GM21423 (cell line): ENCODE data around the gene VDAC1.
"Not testable (repeated sequence)": the region's sequence is repeated elsewhere in the genome, so short reads cannot be mapped to it uniquely, and the experiment has no call there.

Source experiments
- ATAC-seq: cut with Tn5 transposase; IDR thresholded peaks from one replicate; pipeline ENCODE4 v1.9.1; 2021; ENCODE audit warnings: mild to moderate bottlenecking, moderate library complexity; ENCODE audit not compliant: unreplicated experiment

The VDAC1 gene

DNA sequence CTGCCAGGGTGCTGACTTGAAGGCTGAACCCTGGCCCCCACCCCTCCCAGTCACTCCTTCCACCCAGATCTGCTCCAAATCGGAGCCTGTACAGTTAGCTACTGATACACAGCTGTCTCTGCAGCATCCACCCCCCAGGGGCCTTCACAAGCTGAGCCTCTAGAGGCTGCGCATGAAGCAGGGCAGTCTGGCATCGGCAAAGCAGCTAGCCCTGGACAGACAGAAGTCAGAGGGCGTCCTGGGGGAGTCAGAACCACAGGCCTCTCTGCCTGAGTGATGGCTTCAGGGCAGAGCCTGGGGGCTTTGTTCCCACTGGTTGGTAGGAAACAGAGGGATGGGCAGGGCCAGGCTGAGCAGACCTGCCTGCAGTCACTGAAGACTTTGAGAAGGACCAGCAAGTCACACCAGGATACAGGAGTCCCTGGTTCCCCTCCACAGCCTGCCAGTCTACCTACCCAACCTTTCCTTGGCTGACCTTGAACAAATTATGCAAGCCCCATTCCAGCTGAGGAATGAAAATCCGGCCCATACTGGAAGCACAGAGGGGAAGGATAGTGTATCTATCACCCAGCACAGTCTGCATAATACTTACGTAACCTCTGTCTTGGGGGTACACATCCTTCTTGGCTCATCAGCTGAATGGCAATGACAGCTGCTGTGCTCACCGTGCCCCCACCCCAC, 8.8 kb downstream of the VDAC1 start:
- no peak for ATAC-seq

DNA sequence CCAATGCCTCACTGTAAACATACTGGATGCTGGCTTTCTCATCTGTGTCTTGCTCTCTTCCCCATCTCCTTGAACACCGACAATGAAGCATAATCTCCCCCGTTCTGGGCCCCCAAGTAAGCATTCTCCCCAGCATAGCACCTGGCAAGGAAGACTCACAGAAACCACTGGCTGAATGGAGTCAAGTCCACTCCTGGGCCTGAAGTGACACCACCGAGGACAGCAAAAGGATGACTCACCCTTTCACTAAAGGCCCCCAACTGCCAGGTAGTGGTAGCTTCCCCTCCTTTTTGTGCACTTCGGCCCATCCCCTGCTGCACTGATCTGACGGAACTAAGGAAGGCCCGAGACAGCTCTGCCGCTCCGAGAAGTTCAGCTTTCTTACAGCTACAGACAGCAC, 9.4 kb downstream of the VDAC1 start:
- ATAC-seq: no peak

DNA sequence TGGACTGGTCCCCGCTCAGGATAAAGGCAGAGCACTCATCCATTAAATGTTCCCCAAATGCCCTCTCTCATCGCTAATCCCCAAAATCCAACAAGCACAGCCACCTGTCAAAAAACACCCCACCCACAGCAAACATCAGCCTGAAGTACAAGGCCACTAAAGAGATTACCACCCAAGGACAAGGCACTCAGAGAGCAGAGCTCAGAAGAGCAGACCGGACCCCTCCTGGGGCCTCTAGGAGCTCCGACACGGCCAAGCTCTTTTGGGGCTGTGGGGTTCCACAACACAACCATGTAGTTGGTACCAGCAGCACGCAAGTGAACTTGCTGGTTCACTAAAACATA, 9.8 kb downstream of the VDAC1 start:
- ATAC-seq: no peak

DNA sequence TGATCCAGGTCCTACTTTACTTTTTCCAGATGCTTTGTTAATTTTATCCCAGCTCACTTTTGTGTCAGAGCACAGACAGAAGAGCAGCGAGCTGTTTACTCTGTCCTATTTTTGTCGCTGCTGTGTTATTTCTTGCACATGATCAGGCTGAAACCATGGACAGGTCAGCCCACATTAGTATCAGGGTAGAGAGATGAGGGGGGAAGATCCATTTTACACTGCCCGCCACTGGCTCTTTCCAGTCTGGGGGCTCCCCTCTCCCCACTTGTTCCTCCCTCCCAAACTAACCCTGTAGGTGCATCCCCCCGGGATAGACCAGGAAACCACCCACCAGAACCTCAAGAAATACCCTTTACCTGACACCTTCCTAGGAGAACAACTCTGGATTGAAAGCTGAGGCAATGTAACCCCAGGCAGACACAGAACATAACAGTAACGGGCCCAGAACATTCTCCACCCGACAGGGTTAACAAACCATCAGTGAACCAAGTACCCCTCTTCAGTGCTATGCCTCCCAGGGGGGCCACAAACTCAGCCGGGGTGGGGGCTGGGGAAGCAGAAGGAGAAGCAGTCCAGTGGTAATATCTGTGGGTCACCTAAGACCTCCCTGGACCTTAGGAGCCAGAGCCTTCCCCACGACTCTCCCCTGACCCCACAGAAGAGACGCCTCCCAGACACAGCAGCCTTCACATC, 10.3 kb downstream of the VDAC1 start:
- no peak for ATAC-seq

DNA sequence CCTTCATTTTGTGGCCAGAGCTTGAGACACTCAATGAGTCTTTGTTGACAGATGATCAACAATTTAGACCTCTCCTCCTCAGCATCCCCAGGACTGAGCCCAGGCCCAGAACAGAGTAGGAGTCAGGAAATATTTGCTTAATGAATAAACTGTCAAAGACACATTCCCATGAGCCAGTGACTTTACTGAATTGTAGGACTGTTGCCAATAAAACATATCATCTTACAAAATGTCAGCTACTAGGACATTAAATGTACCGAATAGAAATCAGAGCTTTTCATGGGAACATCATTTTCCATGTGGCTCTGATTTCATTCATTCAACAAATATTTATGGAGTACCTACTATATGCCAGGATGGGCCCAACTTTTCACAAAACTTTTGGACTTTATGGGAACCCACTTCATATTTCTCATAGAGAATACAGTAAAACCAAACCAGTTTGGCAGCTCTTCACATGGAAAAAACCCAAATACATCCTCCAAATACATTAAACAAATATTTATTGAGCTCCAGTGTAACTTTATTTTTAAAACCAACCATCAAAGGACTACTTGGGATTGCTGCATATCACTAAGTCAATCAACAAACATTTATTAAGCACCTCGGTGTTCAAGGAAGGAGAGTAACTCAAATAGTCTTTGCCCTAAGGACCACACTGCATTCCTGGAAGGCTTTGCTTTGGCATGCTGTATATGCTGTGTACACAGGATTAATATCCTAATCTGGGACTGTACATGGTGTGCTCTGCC, 11.4 kb downstream of the VDAC1 start:
- no peak for ATAC-seq

DNA sequence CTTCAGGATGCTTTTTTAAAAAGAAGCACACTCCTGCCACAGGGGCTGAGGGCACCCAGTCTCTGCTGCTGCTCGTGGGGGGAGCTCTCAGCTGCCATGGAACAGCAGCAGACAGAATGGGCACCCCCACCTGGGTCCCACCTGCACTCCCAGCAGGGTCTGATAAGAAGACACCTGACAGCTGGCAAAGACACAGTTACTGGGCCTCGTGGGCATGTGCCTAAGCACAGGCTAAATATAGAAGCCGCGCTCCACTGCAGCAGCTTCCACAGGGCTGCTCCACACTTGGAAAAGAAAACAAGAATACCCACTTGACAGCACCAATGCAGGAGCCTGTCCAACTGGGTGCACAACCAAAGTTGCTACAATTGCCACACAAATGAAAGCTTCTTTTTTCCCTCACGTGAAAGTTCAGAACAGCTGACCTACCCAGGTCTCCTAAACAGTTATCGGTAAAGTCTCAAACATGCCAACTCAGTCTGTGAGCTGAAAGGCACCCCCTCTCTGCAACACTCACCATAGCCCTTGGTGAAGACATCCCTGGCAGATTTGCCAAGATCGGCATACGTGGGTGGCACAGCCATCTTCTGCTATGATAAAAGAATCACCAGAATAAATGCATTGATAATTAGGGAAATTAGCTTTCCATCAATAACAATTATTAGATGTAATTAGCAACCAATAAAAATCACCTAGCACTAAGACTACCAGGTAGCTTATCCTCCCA, 12.2 kb downstream of the VDAC1 start:
- ATAC-seq: no peak

DNA sequence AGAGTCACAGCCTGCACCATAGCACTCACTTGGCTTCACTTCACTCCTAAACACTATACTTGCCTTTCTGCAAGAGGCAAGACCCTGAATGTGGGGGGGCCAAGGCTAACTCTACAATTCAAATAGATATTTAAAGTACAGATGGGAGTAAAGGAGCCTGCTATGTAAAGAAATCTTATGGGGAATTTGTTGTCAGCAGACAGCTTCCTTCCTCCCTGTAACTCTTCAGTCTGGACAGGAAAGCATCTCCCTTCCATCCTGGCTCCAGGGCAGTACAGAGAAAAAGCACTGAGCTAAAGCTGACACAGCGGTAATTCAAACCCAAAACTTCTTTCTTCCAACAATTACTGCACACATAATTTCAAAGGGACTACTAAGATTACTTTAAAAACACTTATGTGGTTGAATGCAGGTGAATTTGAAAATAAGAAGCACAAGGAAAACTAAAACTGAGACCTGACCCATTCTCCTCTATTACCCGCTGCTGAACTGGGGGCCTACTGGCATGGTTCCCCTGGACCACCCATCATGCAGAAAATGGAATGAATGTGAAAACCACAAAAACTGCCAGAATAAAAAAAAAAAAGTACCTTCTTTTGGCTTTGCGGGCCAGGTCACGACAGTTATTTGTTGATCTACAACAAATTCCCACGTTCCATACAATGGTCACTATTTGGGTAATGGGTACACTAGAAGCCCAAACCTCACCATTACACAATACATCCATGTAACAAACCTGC, 13.4 kb downstream of the VDAC1 start:
- no peak for ATAC-seq

DNA sequence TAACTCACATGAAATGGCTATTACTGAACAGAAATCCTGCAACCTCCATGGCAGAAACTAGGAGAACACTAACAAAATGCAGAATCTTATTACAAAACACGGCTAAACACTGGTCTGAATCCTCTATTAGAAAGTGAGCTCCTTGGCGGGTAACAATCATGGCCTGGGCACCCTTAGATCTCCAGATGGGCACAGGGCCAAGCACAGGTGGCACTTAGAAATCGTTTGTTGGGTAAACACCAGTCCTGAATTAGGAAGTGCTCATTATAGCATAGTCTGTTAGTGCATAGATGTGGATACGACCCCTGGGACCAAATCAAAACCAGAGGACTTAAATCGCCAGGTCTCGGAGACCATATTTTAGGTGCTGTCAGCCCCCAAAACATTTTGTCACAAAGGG, 14.4 kb downstream of the VDAC1 start:
- no peak for ATAC-seq

DNA sequence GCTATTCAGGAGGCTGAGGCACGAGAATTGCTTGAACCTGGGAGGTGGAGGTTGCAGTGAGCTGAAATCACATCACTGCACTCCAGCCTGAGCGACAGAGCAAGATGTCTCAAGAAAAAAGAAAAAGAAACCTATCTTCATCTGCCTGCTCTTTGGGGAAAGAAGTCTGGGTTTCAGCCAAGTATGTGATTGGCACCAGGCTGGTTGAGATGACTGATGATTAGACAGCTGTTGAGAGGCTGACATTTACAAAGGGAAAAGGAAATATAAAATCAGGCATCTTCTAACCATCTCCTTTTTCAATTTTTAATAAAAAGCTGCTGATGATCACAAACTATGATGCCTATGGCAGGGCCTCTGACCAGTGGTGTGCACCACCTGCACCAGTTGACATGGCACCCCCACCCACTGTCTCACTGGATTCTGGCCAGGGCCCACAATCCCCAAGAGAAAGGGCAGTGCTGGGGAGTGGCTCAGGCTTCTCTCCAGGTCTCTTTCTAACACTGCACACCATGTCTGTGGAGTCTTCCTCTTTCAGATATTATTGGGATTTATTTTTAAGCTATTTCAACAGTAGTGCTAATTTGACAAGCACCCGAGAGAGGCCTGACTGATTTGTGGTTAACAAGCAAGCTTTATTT, 19.1 kb downstream of the VDAC1 start:
- no peak for ATAC-seq

DNA sequence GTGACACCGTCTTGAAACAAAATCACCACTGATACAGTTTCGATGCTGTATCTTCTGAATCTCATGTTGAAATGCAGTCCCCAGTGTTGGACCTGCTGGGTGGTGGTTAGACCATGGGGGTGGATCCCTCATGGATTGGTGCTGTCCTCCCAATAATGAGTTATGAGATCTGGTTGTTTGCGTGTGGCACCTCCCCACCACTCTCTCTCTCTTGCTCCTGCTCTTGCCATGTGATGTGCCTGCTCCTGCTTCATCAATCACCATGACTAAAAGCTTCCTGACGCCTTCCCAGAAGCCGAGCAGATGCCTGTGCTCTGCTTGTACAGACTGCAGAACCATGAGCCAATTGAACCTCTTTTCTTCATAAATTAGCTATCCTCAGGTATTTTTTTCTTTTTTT, 21.1 kb downstream of the VDAC1 start:
- no peak for ATAC-seq

DNA sequence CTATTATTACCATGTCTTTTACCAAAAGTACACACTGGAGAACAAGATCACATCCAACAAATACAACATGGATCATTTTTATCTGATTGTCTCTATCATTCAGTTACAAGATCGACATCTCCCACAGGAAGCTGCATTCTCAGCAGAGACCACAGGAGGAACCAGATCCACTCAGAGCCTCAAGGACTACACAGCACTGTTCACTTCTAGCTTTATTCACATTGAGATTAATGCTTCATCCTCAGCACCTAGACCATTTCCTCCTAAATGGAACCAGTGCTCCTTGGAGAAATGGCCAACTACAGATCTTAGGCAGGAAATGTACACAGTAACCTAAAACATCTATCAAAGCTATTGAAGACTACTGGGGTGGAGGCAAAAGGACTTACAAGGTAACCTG, 23.1 kb downstream of the VDAC1 start:
- ATAC-seq: no peak

DNA sequence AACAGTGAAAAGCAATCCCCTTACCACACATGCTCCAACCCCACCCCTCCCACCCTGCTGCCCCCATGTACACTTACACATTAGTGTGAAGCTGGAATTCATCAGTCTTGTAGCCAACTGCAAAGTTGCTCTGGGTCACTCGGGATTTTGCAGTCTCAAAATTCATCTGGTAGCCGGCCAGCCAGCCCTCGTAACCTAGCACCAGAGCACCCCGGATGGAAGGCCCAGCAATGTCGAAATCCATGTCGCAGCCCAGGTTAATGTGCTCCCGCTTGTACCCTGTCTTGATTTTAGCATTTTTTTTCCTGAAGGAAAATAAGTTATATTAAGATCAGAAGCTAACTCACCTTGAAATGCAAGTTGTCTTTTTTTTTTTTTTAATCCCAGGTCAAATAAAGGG, 24.1 kb downstream of the VDAC1 start:
- no peak for ATAC-seq

DNA sequence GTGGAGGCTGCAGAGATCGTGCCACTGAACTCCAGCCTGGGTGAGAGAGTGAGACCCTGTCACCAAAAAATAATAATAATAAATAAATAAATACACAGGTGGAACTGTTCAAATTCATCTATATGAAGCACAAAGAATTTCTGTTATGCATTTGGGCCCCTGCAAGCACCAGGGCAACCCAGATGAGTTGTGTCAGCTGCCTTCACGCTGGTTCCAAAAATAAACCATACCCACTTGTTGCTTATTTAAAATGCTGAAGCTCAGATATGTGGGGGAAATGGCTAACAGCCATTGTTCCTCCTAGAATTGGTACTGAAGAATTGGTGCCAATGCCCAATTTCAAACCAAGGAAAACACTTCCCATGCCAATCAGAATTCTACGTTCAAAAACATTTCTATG, 25.8 kb downstream of the VDAC1 start:
- no peak for ATAC-seq

DNA sequence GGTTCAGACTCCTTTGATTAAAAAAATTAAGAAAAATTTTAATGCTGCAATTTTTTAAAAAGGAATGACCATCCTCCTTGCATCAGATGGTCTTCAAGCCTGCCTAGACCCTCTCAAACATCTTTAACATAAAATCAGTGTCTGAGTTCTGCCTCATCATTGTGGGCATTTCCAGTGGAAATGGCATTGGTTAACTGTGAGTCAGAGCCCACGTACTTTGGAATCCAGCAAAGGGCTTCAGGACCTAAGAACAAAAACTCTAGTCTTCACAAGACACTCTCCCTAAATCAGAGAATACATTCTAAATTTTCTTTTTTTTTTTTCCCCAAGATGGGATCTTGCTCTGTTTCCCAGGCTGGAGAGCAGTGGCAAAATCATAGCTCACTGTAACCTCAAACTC, 26.9 kb downstream of the VDAC1 start:
- ATAC-seq: no peak

DNA sequence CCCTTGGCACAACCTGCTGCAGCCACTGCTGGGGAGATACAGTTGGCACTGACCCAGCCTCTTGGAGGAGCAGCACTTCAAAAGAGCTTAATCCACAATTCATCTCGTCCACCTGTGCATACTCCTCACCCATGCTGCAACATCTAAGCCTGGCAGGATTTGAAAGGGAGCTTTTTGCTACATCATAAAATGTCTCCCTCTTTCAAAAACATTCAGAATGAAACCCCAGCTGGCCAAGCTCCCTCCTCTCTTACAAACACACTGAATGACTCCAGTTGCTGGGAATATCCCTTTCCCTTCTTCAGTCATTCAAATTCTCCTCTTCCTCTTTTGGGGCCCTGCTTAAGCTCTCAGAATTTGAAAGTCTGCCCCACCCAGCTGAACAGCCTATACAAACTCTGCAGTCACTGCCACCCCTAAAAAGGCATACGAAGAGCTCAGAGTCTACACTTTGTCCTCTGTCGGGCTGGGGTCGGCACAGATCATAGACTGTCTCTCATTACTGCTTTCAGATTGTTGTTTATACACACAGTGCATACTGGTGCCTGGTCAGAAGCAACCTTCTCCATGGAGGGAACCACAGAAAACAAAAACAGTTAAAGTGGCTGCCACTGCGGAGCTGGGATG, 27.5 kb downstream of the VDAC1 start:
- peak; percentile 39 for ATAC-seq

DNA sequence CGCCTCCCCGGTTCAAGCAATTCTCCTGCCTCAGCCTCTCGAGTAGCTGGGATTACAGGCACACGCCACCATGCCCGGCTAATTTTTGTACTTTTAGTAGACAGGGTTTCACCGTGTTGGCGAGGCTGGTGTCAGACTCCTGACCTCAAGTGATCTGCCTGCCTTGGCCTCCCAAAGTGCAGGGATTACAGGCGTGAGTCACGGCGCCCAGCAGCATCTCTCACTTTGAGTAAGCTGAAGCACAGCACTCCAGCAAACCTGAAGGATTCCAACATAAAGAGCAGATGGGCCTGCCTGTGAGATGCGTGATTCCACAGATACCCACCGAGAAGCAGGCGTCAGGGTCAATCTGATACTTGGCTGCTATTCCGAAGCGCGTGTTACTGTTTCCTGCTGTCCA, 29.2 kb downstream of the VDAC1 start:
- ATAC-seq: not testable (repeated sequence)

DNA sequence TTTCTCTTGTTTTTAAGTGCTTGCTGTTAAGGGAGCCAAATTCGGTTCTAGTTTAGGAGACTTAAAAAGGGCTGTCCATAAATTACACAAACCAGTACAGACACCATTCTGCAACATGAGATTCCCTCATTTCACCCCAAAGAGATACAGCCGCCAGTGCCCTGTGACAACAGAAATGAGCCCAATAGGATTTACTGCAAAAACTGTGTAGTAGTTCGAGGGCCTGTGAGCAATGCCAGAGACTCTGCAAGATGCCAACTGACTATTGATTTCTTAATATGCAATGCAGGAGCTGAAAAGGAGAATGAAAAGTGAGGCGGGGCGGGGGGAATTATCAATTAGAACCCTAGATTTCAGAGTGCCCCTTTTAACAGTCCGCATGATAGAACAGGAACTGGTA, 30.6 kb downstream of the VDAC1 start:
- no peak for ATAC-seq

DNA sequence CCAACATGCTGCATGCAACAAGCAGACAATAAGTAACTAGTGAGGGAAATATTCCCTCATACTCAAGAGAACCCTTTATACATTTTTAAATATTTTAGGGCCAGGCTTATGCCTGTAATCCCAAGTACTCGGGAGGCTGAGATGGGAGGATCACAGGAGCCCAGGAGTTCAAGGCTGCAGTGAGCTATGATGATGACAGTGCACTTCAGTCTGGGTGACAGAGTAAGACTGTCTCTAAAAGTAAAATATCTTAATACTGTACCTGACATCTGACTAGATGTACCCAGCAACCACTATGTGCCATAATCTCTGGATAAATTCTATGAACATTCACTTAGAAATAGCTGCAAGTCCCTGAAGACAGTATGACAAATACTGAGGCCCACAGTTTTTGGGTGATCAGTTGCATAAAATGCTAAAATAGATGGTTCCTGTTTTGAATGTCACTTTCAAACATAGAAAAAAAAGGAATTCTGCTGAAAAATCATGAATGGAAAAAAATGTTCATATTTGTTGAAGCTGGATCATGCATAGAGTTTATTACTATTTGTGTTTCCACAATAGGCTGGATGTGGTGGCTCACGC, 34.4 kb downstream of the VDAC1 start:
- no peak for ATAC-seq

DNA sequence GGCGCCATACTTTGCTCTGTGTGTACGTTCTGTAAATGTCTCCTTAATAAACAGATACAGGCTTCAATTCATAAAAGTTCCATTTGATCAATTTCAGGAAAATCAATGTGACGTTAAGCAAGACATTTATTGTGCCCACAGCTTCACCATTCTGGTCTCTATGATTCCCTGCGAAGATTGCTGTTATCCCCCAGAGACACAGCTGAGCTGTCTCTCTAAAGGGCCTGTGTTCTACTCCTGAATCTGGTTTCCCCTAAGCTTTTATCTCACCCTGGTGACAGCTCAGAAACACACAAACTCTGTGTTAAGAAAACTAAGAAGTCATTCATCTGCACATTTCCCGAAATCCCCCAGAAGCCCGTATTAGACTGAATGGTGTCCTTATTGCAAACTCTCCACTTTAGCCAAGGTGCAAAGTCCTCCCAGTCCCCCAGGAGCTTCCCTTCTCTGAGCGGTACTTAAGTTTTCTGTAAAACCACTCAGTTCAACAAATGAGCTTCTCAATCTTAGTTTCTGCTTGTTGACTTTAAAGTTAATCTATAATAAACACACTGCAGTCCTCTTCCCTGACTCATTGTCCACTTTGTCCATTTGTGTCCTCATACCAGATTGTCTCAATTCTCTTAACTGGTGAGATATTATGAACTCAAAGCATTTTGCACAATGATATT, 35.0 kb downstream of the VDAC1 start:
- no peak for ATAC-seq
